ENCODE data around the gene CCS. TPM values are rescaled to one million over a fixed set of nuclear protein-coding genes. Genes with fewer than 3 reads are reported as not detected.
A peak's percentile ranks its signal among the peaks of the same experiment; 100 is the strongest.

Gene CCS
- total RNA-seq, 1 experiment from 2014 or later, result 10.3 TPM

- no peaks in the 10 kb centered on the region for H3K4me1 ChIP-seq
- H3K27ac ChIP-seq, result no peak overlapping the region
- H3K36me3 ChIP-seq, result no peaks in the 10 kb centered on the region
- H3K9me3 ChIP-seq (replicated peaks), result no peaks in the 10 kb centered on the region
- no peaks in the 10 kb centered on the region for H3K27me3 ChIP-seq
- no peak for DNase-seq
- no peak overlapping the region for H3K4me3 ChIP-seq
Observed at GRCh38 chr11:66555416-66555815, 37.6 kb upstream of the CCS start.

- no peaks in the 10 kb centered on the region for H3K4me1 ChIP-seq
- H3K27me3 ChIP-seq, result no peaks in the 10 kb centered on the region
- H3K9me3 ChIP-seq (replicated peaks), result no peaks in the 10 kb centered on the region
Observed at GRCh38 chr11:66556086-66556485, 36.9 kb upstream of the CCS start.

GRCh38 chr11:66557733-66558326 is 35.2 kb upstream of the CCS start:
- Histone ChIP-seq H3K4me1 (no peaks in the 10 kb centered on the region), H3K27ac (no peak overlapping the region), H3K4me3 (no peak overlapping the region), H3K27me3 (no peaks in the 10 kb centered on the region), H3K36me3 (no peaks in the 10 kb centered on the region), H3K9me3 (replicated peaks) (no peaks in the 10 kb centered on the region)
- no peak for DNase-seq

More at GRCh38 chr11:66556086-66556485, 36.9 kb upstream of the CCS start:
- no peak for DNase-seq
- Histone ChIP-seq H3K36me3 (no peaks in the 10 kb centered on the region), H3K27ac (no peak overlapping the region), H3K4me3 (no peak overlapping the region)

GRCh38 chr11:66559142-66559865 is 33.7 kb upstream of the CCS start:
- Histone ChIP-seq H3K4me1 (no peaks in the 10 kb centered on the region), H3K9me3 (replicated peaks) (no peaks in the 10 kb centered on the region), H3K36me3 (no peaks in the 10 kb centered on the region), H3K27ac (no peak overlapping the region), H3K4me3 (no peak overlapping the region), H3K27me3 (no peaks in the 10 kb centered on the region)
- DNase-seq, result no peak

- Histone ChIP-seq H3K9me3 (replicated peaks) (no peaks in the 10 kb centered on the region), H3K27me3 (no peaks in the 10 kb centered on the region), H3K4me3 (no peak overlapping the region), H3K4me1 (no peaks in the 10 kb centered on the region), H3K36me3 (no peaks in the 10 kb centered on the region), H3K27ac (no peak overlapping the region)
- DNase-seq, result no peak
Observed at GRCh38 chr11:66559866-66560676, 32.9 kb upstream of the CCS start.

- no peaks in the 10 kb centered on the region for H3K27me3 ChIP-seq
- no peaks in the 10 kb centered on the region for H3K9me3 ChIP-seq (replicated peaks)
- no peaks in the 10 kb centered on the region for H3K4me1 ChIP-seq
- no peak overlapping the region for H3K27ac ChIP-seq
- no peak for DNase-seq
- H3K36me3 ChIP-seq, result no peaks in the 10 kb centered on the region
- no peak overlapping the region for H3K4me3 ChIP-seq
Observed at GRCh38 chr11:66561178-66561974, 31.6 kb upstream of the CCS start.

GRCh38 chr11:66561975-66562248 is 31.1 kb upstream of the CCS start:
- no peaks in the 10 kb centered on the region for H3K36me3 ChIP-seq
- no peak for DNase-seq

GRCh38 chr11:66562275-66562674 is 30.7 kb upstream of the CCS start:
- H3K9me3 ChIP-seq (replicated peaks), result no peaks in the 10 kb centered on the region
- H3K27ac ChIP-seq, result no peak overlapping the region
- no peaks in the 10 kb centered on the region for H3K4me1 ChIP-seq
- no peak for DNase-seq
- H3K4me3 ChIP-seq, result no peak overlapping the region
- H3K27me3 ChIP-seq, result no peaks in the 10 kb centered on the region
- H3K36me3 ChIP-seq, result no peaks in the 10 kb centered on the region

More at GRCh38 chr11:66561975-66562248, 31.1 kb upstream of the CCS start:
- H3K27me3 ChIP-seq, result no peaks in the 10 kb centered on the region
- H3K4me3 ChIP-seq, result no peak overlapping the region
- H3K27ac ChIP-seq, result no peak overlapping the region
- H3K9me3 ChIP-seq (replicated peaks), result no peaks in the 10 kb centered on the region
- no peaks in the 10 kb centered on the region for H3K4me1 ChIP-seq

GRCh38 chr11:66562907-66563583 is 29.9 kb upstream of the CCS start:
- H3K27me3 ChIP-seq, result no peaks in the 10 kb centered on the region
- no peak for DNase-seq
- no peaks in the 10 kb centered on the region for H3K4me1 ChIP-seq
- H3K4me3 ChIP-seq, result no peak overlapping the region
- no peaks in the 10 kb centered on the region for H3K36me3 ChIP-seq
- H3K27ac ChIP-seq, result no peak overlapping the region
- no peaks in the 10 kb centered on the region for H3K9me3 ChIP-seq (replicated peaks)

- H3K27me3 ChIP-seq, result no peaks in the 10 kb centered on the region
- no peaks in the 10 kb centered on the region for H3K4me1 ChIP-seq
- H3K4me3 ChIP-seq, result no peak overlapping the region
- no peaks in the 10 kb centered on the region for H3K36me3 ChIP-seq
- DNase-seq, result no peak
- no peak overlapping the region for H3K27ac ChIP-seq
- H3K9me3 ChIP-seq (replicated peaks), result no peaks in the 10 kb centered on the region
Observed at GRCh38 chr11:66563832-66564231, 29.2 kb upstream of the CCS start.

GRCh38 chr11:66564538-66564937 is 28.4 kb upstream of the CCS start:
- H3K27me3 ChIP-seq, result no peaks in the 10 kb centered on the region
- no peak overlapping the region for H3K4me3 ChIP-seq

GRCh38 chr11:66564984-66565383 is 28.0 kb upstream of the CCS start:
- no peaks in the 10 kb centered on the region for H3K4me1 ChIP-seq
- no peak for DNase-seq
- no peaks in the 10 kb centered on the region for H3K27me3 ChIP-seq
- no peak overlapping the region for H3K27ac ChIP-seq
- H3K4me3 ChIP-seq, result no peak overlapping the region
- no peaks in the 10 kb centered on the region for H3K9me3 ChIP-seq (replicated peaks)
- H3K36me3 ChIP-seq, result no peaks in the 10 kb centered on the region

More at GRCh38 chr11:66564538-66564937, 28.4 kb upstream of the CCS start:
- Histone ChIP-seq H3K4me1 (no peaks in the 10 kb centered on the region), H3K9me3 (replicated peaks) (no peaks in the 10 kb centered on the region), H3K27ac (no peak overlapping the region), H3K36me3 (no peaks in the 10 kb centered on the region)
- DNase-seq, result no peak

GRCh38 chr11:66566221-66566620 is 26.8 kb upstream of the CCS start:
- H3K36me3 ChIP-seq, result no peaks in the 10 kb centered on the region
- H3K4me1 ChIP-seq, result no peaks in the 10 kb centered on the region
- no peak overlapping the region for H3K27ac ChIP-seq
- no peaks in the 10 kb centered on the region for H3K9me3 ChIP-seq (replicated peaks)
- no peaks in the 10 kb centered on the region for H3K27me3 ChIP-seq
- no peak overlapping the region for H3K4me3 ChIP-seq
- no peak for DNase-seq

GRCh38 chr11:66567787-66568123 is 25.2 kb upstream of the CCS start:
- Histone ChIP-seq H3K9me3 (replicated peaks) (no peaks in the 10 kb centered on the region), H3K27ac (no peak overlapping the region), H3K36me3 (no peaks in the 10 kb centered on the region), H3K4me1 (no peaks in the 10 kb centered on the region), H3K4me3 (peak overlapping the region; percentile 63), H3K27me3 (no peaks in the 10 kb centered on the region)
- no peak for DNase-seq

Measured in SJCRH30 (cell line).